Measurements from ENCODE around the gene NRK. TPM values are rescaled to one million over a fixed set of nuclear protein-coding genes. Genes with fewer than 3 reads are reported as not detected.

Gene NRK
- total RNA-seq, 1 experiment from 2014 or later: 0.73 TPM

DNA sequence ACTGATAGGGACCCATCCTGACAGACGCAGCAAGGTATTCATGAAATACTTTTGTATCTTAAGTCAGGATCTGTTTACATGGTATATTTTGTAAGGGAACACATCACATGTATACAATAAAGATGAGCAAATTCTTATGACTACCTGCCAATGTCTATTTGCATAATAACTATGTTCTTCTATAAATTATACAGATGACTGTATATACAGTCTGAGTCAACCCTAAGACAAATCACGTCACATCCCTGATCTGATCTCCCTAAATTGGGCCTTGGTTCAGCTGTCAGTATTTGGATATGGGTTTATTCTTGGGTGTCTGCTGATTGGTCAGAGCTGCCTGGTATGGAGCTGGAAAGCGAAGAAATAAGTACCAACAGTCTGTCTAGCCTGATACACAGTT lies 122.9 kb downstream of the NRK start:
- intact Hi-C loops (cut with micrococcal nuclease): no loop called here
- H3K79me2 ChIP-seq (ENCODE audit: low read length): no peaks in the 10 kb centered on the region
- H3K9me2 ChIP-seq (replicated peaks; ENCODE audit: low read length): no peaks in the 10 kb centered on the region
- TF ChIP-seq, protein P1, sequence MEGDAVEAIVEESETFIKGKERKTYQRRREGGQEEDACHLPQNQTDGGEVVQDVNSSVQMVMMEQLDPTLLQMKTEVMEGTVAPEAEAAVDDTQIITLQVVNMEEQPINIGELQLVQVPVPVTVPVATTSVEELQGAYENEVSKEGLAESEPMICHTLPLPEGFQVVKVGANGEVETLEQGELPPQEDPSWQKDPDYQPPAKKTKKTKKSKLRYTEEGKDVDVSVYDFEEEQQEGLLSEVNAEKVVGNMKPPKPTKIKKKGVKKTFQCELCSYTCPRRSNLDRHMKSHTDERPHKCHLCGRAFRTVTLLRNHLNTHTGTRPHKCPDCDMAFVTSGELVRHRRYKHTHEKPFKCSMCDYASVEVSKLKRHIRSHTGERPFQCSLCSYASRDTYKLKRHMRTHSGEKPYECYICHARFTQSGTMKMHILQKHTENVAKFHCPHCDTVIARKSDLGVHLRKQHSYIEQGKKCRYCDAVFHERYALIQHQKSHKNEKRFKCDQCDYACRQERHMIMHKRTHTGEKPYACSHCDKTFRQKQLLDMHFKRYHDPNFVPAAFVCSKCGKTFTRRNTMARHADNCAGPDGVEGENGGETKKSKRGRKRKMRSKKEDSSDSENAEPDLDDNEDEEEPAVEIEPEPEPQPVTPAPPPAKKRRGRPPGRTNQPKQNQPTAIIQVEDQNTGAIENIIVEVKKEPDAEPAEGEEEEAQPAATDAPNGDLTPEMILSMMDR (conservative IDR thresholded peaks at IDR 0.05; ENCODE audit: low read depth, low read length): no peak
- TF ChIP-seq EZH2phosphoT487 (IDR thresholded peaks at IDR 0.05; ENCODE audit: borderline replicate concordance, low read length) (no peak), EZH2 (IDR thresholded peaks at IDR 0.05; ENCODE audit: low read length, unreplicated experiment) (no peak)
- no peaks in the 10 kb centered on the region for H4K20me1 ChIP-seq (ENCODE audit: low read length)
- peak; percentile 31 for DNase-seq
- H3F3A ChIP-seq (ENCODE audit: low read length, unreplicated experiment): no peaks in the 10 kb centered on the region
- CTCF ChIA-PET: no interaction called here
- POLR2A ChIA-PET (ENCODE audit: unreplicated experiment): interaction anchor here (0.5 kb wide), 1 partner anchor 483 kb away, joined by 3 read pairs; no protein-coding TSS in a partner anchor
- H3K36me3 ChIP-seq (ENCODE audit: low read depth, low read length): no peaks in the 10 kb centered on the region
- no TSS peak for BruUV-seq (replicated peaks)
- H3K27me3 ChIP-seq (ENCODE audit: low read length): no peaks in the 10 kb centered on the region
- ATAC-seq: peak; percentile 88
- no peak overlapping the region for H2AFZ ChIP-seq (ENCODE audit: low read length)
- H3K27ac ChIP-seq (ENCODE audit: low read length): no peak overlapping the region
- H3K4me2 ChIP-seq (ENCODE audit: low read length): no peak overlapping the region
- H3K9me3 ChIP-seq (ENCODE audit: low read length): no peaks in the 10 kb centered on the region
- H3K4me3 ChIP-seq (ENCODE audit: low read length): no peak overlapping the region
- H3K9ac ChIP-seq (ENCODE audit: low read length): no peak overlapping the region
- no peaks in the 10 kb centered on the region for H3K4me1 ChIP-seq (ENCODE audit: insufficient read depth, low read length)

DNA sequence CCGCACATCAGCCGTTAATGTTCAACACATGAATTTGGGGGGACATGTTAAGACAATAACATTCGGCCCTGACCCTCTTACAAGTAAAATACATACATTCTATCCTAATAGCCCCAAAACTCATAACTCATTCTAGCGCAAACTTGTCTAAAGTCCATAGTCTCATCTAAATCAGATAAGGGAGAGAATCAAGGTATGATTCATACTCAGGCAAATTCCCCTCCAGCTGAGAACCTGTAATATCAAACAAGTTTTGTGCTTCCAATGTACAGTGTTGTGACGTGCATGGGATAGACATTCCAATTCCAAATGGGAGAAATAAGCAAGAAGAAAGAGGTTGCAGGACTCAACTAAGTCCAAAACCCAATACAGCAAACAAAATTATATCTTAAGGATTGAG lies 147.1 kb downstream of the NRK start:
- DNase-seq (no peak), ATAC-seq (no peak)
- ChIA-PET POLR2A (ENCODE audit: unreplicated experiment) (no interaction called here), CTCF (no interaction called here)
- Histone ChIP-seq H3K9me2 (replicated peaks; ENCODE audit: low read length) (no peaks in the 10 kb centered on the region), H3K27me3 (ENCODE audit: low read length) (no peaks in the 10 kb centered on the region), H3K4me3 (ENCODE audit: low read length) (no peak overlapping the region), H3K9ac (ENCODE audit: low read length) (no peak overlapping the region), H3K9me3 (ENCODE audit: low read length) (no peaks in the 10 kb centered on the region), H2AFZ (ENCODE audit: low read length) (no peak overlapping the region), H3K27ac (ENCODE audit: low read length) (no peak overlapping the region), H3K4me1 (ENCODE audit: insufficient read depth, low read length) (no peaks in the 10 kb centered on the region), H3K36me3 (ENCODE audit: low read depth, low read length) (no peaks in the 10 kb centered on the region), H3F3A (ENCODE audit: low read length, unreplicated experiment) (no peaks in the 10 kb centered on the region), H3K4me2 (ENCODE audit: low read length) (no peak overlapping the region), H4K20me1 (ENCODE audit: low read length) (no peaks in the 10 kb centered on the region), H3K79me2 (ENCODE audit: low read length) (no peaks in the 10 kb centered on the region)
- TF ChIP-seq EZH2phosphoT487 (IDR thresholded peaks at IDR 0.05; ENCODE audit: borderline replicate concordance, low read length) (no peak), EZH2 (IDR thresholded peaks at IDR 0.05; ENCODE audit: low read length, unreplicated experiment) (no peak)
- TF ChIP-seq, protein P1 (conservative IDR thresholded peaks at IDR 0.05; ENCODE audit: low read depth, low read length): no peak
- intact Hi-C loops (cut with micrococcal nuclease): no loop called here
- no TSS peak for BruUV-seq (replicated peaks)

DNA sequence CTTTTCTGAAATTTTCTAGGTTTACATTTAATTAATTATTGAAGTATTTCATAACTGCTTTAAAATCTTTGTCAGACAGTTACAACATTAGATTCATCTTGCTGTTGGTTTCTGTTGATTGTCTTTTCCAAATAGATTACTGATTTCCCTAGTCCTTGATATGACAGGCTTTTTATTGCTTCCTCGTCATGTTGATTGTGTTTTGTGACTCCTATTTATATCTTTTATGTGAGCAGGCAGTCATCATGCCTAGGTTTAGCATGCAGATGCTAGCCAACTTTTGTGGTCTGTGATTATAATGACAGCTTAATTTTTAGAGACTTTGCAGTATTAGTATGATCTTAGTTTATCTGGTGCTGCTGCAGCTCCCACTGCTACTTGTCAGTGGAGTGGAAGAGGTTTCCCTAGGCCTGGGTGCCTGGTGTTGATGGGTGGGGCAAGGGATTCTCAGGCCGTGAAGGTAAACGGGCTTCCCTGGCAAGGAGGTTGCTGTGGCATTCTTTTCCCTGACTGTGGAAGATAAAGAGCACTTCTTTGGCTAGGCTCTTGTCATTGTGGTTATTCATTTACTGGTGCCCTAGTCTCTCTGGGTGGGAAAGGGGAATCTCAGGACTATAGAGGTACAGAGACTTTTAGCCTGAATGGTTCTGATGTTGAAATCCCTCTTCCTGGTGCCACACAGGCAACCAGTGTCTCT lies 150.5 kb downstream of the NRK start:
- no TSS peak for BruUV-seq (replicated peaks)
- DNase-seq: no peak
- intact Hi-C loops (cut with micrococcal nuclease): loop anchor here (10.0 kb wide), 1 partner anchor 192 kb away; the partner anchor contains the start of gene PWWP3B
- H3K27me3 ChIP-seq (ENCODE audit: low read length): no peaks in the 10 kb centered on the region
- no peak for ATAC-seq
- H2AFZ ChIP-seq (ENCODE audit: low read length): no peak overlapping the region
- H3K4me3 ChIP-seq (ENCODE audit: low read length): no peak overlapping the region
- no peaks in the 10 kb centered on the region for H3K36me3 ChIP-seq (ENCODE audit: low read depth, low read length)
- CTCF ChIA-PET: no interaction called here
- H3K4me1 ChIP-seq (ENCODE audit: insufficient read depth, low read length): no peaks in the 10 kb centered on the region
- no peak overlapping the region for H3K4me2 ChIP-seq (ENCODE audit: low read length)
- TF ChIP-seq EZH2phosphoT487 (IDR thresholded peaks at IDR 0.05; ENCODE audit: borderline replicate concordance, low read length) (no peak), EZH2 (IDR thresholded peaks at IDR 0.05; ENCODE audit: low read length, unreplicated experiment) (no peak)
- TF ChIP-seq, protein P1 (conservative IDR thresholded peaks at IDR 0.05; ENCODE audit: low read depth, low read length): no peak
- H4K20me1 ChIP-seq (ENCODE audit: low read length): no peaks in the 10 kb centered on the region
- H3K27ac ChIP-seq (ENCODE audit: low read length): no peak overlapping the region
- no peaks in the 10 kb centered on the region for H3K9me3 ChIP-seq (ENCODE audit: low read length)
- no peak overlapping the region for H3K9ac ChIP-seq (ENCODE audit: low read length)
- POLR2A ChIA-PET (ENCODE audit: unreplicated experiment): no interaction called here
- no peaks in the 10 kb centered on the region for H3F3A ChIP-seq (ENCODE audit: low read length, unreplicated experiment)
- H3K79me2 ChIP-seq (ENCODE audit: low read length): no peaks in the 10 kb centered on the region
- H3K9me2 ChIP-seq (replicated peaks; ENCODE audit: low read length): no peaks in the 10 kb centered on the region

Data from PC-3 (cell line).